ENCODE results near the gene SMOC2.

The SMOC2 gene, protein sequence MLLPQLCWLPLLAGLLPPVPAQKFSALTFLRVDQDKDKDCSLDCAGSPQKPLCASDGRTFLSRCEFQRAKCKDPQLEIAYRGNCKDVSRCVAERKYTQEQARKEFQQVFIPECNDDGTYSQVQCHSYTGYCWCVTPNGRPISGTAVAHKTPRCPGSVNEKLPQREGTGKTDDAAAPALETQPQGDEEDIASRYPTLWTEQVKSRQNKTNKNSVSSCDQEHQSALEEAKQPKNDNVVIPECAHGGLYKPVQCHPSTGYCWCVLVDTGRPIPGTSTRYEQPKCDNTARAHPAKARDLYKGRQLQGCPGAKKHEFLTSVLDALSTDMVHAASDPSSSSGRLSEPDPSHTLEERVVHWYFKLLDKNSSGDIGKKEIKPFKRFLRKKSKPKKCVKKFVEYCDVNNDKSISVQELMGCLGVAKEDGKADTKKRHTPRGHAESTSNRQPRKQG

DNA sequence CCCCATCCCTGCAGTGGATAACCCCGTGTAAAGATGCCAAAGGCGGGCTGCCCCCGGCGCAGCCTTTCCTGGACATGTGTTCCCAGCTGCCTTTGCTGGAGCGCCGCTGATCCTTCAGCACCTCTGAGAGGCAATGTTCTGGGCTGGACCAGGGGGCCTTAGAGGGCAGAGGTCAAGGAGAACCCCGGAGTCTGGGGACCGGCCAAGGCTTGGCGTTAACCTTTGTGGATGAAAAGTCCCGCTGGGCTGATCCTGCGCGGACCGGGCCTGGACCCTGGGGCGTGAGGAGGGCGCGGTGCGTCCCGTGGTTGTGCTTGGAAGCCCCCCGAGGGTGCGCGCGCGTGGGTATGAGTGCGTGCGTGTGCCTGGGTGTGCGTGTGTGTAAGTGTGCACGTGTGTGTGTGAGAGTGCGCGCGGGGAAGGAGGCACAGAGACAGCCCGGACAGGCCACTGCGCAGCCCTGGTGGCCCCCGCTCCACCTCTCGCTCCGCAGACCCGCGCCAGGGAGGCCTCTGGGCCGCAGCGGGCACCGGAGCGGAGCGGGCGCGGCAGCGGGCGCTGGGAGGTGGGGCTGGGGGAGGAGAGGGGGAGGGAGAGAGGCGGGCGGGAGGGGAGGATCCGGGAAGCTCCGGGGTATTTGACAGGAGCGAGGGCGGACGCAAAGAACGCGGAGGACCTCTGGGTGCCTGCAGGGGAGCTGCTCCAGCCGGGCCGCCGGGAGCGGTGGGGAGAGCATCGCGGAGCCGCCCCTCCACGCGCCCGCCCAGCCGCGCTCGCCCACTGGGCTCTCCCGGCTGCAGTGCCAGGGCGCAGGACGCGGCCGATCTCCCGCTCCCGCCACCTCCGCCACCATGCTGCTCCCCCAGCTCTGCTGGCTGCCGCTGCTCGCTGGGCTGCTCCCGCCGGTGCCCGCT lies at the start of gene SMOC2:
SMOC2 (plus strand) TSS at position 665 of the 914 bp plus-strand sequence; CDS start at position 852, 187 bp downstream.
- Histone ChIP-seq H3K4me3 (peak within 1 kb of the TSS; percentile 31 to 59 (median 39)), H3K27ac (peak within 1 kb of the TSS in 11 of 21 experiments; percentile 9 to 79 (median 42))

DNA sequence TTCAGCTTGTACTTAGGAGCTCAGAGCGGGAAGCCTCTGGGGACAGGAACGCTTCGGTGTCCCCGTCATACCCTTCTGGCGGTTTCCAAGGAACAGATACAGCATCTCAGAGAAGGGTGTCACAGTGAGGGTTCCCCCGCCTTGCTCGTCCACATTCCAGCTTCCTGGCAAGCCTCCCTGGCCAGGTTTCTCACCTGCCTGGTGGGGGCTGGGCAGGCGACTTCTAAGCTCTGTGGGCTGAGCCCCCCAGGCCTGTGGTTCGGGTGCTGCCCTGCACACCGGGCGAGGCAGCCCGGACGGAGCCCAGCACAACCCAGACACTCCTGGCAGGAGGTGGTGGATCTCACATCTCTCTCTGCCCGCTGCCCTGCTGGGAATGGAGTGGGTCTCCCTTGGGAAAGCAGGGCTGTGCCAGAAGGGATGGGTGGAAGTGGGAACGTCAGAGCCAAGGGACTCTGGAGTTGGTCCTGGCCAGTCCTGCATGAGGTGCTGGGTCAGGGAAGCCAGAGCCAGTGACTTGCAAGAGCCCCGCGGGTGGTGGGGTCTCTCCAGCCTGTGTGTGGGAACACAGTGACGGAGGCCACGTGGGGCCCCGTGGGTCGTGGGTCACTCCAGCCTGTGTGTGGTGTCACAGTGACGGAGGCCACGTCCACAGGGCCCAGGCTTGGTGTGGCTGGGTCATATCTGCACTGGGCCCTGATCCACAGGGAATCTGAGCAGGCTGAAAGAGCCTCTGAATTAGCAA lies 47.7 kb upstream of the SMOC2 start:
- H3K27ac ChIP-seq = no peak overlapping the region
- no peak overlapping the region for H3K4me3 ChIP-seq

DNA sequence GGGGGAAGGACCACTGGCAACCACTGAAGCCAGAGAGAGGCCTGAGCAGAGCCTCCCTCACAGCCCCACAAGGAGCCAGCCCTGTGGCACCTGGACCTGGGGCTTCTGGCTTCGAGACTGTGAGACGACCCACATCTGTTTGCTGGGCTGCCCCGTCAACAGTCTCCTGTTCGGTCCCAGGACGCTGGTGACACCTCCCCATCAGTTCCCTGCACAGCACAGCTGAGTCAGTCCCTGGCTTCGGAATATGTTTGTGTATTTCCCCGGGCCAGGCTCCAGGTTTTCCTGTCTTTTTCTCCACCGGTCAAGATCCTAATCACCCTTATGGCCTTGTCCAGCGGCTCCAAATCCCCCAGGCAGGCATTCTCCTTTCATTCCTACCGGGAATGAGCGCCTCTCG lies 46.4 kb upstream of the SMOC2 start:
- no peak overlapping the region for H3K4me3 ChIP-seq
- H3K27ac ChIP-seq = no peak overlapping the region

DNA sequence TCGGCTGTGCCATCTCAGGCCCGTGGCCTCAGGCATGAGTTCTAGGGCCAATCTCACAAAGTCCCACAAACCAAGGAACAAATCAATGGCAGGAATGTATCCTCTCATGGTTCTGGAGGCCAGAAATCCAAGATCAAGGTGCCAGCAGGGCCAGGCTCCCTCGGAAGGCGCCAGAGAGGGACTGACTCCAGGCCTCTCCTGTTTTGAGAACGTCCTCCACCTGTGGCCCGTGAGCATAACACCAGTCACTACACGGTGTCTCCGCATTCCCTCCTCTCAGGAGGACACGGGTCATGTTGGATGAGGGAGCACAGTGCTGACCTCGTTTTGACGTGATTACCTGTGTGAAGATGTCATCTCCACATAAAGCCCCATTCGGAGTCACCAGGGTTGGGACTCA lies 45.0 kb upstream of the SMOC2 start:
- Histone ChIP-seq H3K4me3 (no peak overlapping the region), H3K27ac (no peak overlapping the region)

DNA sequence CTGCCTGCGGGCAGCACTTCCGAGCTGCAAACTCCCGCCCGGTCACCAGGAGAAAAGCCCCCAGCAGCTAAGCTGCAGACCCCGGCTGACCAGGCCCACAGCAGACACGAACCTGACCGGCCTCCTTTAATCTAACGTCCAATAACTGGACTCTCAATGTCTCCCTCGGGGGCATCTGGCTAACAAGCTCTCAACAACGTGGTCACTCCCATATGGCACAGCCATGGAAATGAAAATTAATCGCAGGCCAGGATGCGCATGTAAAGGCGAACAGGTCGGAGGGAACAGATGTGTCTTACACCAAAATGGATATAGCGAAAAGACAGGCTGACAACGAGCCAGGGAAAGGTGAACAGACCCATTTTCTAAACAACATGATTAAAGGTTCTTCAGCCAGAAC lies 44.4 kb upstream of the SMOC2 start:
- Histone ChIP-seq H3K4me3 (no peak overlapping the region), H3K27ac (no peak overlapping the region)

DNA sequence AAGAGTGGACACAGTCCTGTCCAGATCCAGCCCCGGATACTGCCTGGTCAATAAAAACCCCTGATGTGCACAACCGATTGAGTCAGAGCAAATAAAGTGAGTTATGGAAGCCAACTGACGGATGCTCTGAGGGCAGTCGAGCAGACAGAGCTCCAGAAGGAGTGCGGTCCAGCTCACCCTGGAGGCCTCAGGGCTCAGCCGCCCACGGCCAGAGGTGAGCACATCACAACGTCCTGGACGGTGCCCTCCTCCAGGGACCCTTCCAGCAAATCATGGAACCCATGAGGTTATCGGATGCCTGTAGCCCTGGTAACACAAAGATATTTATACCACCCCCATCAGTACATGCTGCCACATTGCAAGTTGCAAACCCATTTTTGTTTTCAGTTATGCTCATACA lies 44.0 kb upstream of the SMOC2 start:
- H3K27ac ChIP-seq = no peak overlapping the region
- no peak overlapping the region for H3K4me3 ChIP-seq

DNA sequence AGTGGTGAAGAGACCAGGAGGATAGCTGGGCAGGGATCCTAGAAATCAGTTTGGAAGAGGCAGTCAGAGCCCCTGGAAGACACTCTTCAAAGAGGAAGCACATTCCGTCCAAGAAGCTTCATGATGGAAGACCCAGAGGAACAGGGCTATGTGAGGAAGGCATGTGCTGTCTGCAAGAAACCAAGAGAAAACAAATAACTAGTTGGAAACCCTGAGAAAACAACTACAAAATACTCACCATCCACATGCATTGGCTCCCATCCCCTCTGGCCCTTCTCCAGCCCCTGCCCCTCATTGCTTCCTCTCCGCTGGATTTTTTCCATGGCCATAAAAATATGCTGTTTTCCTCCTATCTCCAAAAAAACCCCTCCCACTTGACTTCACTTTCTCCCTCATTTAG lies 40.9 kb upstream of the SMOC2 start:
- Histone ChIP-seq H3K4me3 (no peak overlapping the region), H3K27ac (no peak overlapping the region)

DNA sequence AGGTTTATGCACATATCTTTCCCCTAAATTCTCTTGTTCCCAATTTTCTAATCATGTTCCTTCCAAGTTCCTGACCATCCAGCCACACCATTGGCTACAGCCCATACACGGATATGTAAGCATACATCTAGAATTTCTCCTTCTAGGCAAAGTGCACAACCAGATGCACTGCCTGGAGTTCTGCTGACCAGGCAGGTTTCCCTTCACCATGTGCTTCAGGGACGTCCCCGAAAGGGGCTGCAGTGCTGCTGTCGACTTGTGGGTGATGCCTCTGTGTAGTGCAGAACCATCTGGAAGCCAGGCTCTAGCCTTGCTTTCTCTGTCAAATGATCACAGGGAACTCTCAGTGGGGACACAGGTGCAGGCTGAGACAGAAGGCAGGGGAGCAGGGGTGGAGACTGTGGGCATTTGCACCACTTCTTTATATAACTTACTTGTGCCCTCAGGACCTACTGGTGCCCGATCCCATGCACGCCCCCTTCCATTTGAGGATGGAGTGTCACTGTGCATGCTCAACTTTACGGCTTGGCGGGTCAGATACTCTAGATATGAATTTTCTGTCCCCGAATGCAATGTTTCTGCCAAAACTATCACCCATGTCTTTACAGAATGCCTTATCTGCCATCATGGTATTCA lies 37.5 kb upstream of the SMOC2 start:
- H3K27ac ChIP-seq = no peak overlapping the region
- no peak overlapping the region for H3K4me3 ChIP-seq

DNA sequence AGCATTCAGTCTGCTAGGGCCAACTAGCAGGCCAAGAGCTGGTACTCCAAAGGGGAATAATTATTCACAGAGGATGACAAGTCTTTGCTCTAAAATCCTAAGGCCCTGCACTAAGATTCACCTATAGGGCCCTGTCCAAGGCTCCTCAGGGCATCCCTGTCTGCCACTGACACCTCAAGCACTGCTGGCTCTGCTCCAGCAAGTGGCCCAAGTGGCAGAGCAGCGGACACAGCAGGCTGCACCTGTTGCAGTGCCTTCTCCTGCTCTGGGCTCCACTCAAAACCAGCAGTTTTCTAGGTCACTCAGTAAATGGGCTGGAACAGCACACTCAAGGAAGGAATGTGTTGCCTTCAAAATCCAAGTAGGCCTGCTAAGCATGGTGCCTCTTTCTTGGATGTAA lies 36.4 kb upstream of the SMOC2 start:
- H3K27ac ChIP-seq = no peak overlapping the region
- H3K4me3 ChIP-seq = no peak overlapping the region

DNA sequence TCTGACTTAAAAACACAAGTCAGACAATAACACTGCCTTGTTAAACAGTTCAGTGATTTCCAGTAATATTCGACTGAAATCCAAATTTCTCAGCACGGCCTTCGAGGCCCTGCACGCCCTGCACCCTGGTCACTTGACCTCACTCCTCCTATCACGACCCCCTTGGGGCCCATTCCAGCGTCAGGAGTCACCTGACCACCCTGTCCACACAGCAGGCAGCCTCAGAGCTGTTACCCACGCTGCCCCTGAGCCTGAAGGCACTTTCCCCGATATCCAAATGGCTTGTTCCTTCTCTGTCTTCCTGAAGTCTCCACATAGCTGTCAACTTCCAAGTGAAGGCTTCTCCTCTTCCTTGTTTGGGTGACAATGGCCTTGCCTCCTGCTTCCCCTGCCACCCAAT lies 33.1 kb upstream of the SMOC2 start:
- Histone ChIP-seq H3K4me3 (no peak overlapping the region), H3K27ac (no peak overlapping the region)

DNA sequence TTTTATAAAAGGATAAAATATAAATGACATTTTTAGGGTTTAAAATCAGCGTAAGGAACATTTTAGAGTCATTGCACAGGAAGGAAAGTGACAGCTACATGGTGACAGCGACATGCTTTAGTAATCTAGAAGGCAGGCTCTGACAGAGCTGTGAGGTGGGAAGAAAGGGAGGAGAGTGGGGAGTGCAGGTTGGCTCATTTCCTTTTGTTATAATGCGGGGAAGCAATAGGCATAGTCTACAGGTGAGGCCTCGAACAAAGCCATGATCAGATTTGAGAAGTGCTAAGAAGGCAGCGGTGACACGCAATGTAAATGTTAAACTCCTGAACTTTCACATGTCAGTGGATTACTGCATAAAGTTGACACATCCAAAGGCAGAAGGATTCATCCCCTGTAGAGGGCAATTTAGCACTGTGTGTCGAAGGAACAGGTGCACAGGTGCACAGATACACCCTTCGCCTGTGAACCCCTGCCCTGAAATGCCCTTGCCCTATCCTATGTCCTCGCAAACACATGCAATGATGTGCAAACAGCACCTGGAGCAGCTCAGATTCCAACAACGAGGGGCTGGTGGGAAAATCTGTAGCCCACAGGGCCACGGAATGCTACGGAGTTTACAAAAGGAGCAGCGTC lies 32.4 kb upstream of the SMOC2 start:
- Histone ChIP-seq H3K27ac (no peak overlapping the region), H3K4me3 (no peak overlapping the region)

DNA sequence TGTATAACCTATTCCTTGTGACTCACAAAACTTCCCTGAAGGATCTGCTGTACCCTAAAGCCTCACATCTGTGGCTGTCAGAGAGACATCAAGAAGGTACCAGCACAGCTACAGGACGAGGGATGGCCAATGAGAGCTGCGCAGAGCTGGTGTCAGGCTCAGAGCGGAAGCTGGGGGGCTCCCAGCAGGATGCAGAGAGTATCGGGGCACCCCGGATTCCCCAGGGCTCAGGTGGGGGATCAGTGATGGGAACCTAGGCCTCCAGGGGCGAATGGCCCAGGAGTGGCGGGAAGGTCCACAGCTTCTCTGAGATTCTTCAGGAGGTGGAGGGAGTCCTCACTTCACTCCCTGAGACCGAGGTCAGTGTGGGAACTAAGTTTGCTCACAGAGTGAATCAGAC lies 30.9 kb upstream of the SMOC2 start:
- no peak overlapping the region for H3K4me3 ChIP-seq
- H3K27ac ChIP-seq = no peak overlapping the region

DNA sequence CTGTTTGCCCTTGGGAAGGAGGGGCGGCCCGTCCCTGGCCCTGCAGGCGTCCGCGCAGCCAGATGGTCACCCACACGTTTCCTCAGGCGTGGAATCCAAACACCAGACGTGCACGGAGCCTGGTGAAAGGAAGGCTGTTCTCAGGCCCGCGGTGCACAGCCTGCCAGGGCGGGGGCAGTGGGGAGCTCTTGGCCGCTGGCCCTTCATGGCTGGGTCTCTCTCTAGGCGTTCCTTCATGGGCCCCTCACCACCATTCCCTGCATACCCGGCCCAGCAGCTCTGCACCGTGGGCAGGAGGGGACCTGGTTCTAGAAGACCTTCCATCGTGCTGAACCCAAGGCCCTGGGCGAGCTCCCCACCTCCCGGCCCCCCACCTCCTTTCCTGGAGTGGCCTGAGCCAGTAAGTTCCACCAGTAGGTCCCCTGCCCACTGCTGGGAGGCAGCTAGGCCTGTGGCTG lies 30.4 kb upstream of the SMOC2 start:
- Histone ChIP-seq H3K27ac (no peak overlapping the region), H3K4me3 (no peak overlapping the region)

DNA sequence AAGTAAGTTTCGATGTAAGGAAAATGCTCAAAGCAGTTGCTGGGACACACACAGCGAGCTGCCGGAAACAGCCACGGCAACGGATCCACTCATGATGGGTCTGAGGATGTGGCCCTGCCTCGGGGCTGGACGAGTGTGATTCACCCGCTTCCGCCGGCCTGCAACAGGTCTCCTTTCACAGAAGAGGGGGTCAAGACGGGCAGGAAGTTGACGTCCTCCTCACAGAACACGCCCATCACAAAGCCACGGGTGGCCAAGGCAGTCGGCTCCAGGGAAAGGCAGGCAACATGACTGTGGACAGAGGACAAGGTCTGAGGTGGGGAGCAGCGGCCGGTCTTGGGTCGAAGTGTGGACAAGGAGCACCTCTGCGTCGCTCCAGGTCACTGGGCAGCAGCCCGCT lies 29.9 kb upstream of the SMOC2 start:
- no peak overlapping the region for H3K27ac ChIP-seq

DNA sequence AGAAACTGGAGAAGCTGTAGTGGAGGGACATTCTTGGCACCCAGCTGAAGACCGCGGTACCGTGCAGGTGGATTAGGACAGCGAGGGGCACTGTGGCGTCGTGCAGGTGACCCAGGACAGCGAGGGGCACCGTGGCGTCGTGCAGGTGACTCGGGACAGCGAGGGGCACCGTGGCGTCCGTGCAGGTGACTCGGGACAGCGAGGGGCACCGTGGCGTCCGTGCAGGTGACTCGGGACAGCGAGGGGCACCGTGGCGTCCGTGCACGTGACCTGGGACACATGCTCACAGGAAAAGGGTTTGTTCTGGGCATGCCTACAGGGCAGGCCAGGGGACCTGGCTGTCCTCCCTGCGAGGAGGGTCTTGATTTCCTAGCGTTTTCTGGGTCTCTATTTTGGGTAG lies 29.2 kb upstream of the SMOC2 start:
- no peak overlapping the region for H3K27ac ChIP-seq
- H3K4me3 ChIP-seq = no peak overlapping the region

More for the DNA sequence above, 29.9 kb upstream of the SMOC2 start:
- H3K4me3 ChIP-seq = no peak overlapping the region

DNA sequence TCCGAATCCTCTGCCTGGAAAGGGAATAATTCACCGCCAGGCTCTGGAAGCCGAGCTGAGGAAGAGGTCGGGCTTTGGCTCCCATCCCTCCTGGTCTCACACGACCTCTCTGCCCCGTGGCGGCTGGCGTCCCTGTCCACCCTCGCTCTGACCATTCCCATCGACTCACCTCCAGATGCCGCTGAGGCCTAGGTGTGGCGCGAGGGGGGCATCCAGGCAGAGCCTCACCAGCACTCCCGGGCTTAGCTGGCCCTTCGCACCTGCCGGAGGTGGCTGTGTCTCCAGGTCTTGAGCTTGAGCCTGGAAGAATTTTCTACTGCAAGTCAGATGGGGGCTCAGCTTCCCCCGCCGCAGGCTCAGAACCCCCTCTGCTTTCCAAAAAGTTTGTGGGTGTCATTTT lies 28.5 kb upstream of the SMOC2 start:
- Histone ChIP-seq H3K27ac (no peak overlapping the region), H3K4me3 (no peak overlapping the region)

DNA sequence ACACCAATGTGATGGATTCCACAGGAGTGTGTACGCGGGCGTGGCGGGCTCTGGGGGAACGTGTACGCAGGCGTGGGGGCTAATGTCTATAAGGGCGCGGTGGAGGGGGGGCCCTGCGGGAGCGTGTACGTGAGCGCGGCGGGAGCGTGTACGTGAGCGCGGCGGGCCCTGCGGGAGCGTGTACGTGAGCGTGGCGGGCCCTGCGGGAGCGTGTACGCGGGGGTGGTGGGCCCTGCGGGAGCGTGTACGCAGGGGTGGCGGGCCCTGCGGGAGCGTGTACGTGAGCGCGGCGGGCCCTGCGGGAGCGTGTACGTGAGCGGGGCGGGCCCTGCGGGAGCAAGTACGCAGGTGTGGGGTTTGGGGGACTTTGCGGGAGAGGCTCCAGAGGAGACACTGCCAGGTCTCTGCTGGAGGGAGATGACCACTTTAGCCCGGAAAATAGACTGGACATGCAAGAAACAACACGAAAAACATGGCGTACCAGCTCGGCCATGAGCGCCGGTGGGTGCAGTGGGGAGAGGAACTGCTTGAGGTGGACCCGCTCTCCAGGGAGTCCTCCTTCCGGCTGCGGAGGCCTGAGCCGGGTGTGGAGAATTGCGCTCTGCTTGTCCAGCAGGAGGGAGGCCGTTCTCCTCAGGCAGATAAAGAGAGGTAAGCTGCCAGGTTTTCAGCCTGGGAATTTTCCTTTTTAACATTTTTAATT lies 27.8 kb upstream of the SMOC2 start:
- H3K4me3 ChIP-seq = no peak overlapping the region

DNA sequence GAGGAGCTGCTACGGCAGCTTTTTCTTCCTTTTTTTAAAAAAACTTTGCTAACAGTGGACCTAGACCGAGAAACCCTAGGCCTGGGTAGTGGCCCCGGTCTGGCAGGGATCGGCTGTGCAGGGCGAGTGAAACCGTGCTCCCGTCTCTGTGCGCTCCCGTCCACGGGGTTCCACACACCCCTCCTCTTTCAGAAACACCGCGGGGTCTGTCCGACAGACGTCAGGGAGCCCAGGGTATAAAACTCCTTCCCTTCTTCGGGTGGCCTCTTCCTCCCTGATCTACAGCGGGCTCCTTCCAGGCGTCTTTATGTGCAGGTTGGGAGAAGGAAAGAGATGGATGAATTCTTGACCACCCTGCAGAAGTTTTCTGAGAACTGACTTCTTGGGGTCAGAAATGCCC lies 27.1 kb upstream of the SMOC2 start:
- Histone ChIP-seq H3K4me3 (no peak overlapping the region), H3K27ac (no peak overlapping the region)

More for the DNA sequence above, 27.8 kb upstream of the SMOC2 start:
- H3K27ac ChIP-seq = no peak overlapping the region
